ENCODE measurements around the gene IGF1R.

DNA sequence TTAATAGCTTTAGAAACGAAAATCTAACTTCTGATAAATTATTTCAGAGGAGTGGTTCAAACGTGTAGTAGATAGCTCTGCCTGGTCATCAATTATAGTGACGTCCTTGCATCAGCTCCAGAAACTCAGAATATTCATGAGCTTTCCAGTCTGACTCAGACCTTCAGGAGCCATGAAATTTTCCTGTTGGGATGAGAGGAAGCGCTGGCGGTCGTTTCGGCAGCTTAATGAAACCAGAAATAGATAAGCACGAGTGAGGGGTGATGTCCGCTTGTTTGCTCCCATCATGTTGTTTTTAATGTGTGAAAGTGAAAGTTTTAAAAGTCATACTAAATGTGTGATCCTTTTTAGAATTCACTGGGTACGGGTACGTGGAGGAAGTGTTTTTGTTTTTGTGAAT is 218.2 kb downstream of the IGF1R start:
- no peak for TF ChIP-seq EZH2 (IDR thresholded peaks at IDR 0.05; ENCODE audit: borderline replicate concordance, low read depth, low read length, severe bottlenecking)
- TF ChIP-seq, protein P1, sequence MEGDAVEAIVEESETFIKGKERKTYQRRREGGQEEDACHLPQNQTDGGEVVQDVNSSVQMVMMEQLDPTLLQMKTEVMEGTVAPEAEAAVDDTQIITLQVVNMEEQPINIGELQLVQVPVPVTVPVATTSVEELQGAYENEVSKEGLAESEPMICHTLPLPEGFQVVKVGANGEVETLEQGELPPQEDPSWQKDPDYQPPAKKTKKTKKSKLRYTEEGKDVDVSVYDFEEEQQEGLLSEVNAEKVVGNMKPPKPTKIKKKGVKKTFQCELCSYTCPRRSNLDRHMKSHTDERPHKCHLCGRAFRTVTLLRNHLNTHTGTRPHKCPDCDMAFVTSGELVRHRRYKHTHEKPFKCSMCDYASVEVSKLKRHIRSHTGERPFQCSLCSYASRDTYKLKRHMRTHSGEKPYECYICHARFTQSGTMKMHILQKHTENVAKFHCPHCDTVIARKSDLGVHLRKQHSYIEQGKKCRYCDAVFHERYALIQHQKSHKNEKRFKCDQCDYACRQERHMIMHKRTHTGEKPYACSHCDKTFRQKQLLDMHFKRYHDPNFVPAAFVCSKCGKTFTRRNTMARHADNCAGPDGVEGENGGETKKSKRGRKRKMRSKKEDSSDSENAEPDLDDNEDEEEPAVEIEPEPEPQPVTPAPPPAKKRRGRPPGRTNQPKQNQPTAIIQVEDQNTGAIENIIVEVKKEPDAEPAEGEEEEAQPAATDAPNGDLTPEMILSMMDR (IDR thresholded peaks at IDR 0.05; ENCODE audit: borderline replicate concordance, extremely low read depth, low read length, poor library complexity, severe bottlenecking): no peak

Measured in DND-41 (cell line).